Mucosa of descending colon (tissue), 3 donors: ENCODE results near the gene INPP4B. TPM values are rescaled to one million over a fixed set of nuclear protein-coding genes. Genes with fewer than 3 reads are reported as not detected.

Experiments used
- ATAC-seq: fragments of 200-7000 bp; cut with Tn5 transposase; one replicate; pipeline ENCODE4 v1.9.1; 2020; ENCODE audit warnings: mild to moderate bottlenecking, moderate library complexity
- DNase-seq, 3 donors: peaks; one replicate each; pipeline ENCODE4 v3.0.0-alpha.2; 2020
- H3K36me3 ChIP-seq: fragments of 200-600 bp; one replicate; pipeline ENCODE4 v1.8.0; 2021; ENCODE audit warnings: low read depth, mild to moderate bottlenecking
- H3K4me1 ChIP-seq: fragments of 200-600 bp; one replicate; pipeline ENCODE4 v1.8.0; 2021; ENCODE audit warnings: low read depth, mild to moderate bottlenecking
- H3K4me3 ChIP-seq: fragments of 200-600 bp; one replicate; pipeline ENCODE4 v1.8.0; 2021; ENCODE audit warnings: mild to moderate bottlenecking
- H3K9me3 ChIP-seq: fragments of 200-600 bp; one replicate; pipeline ENCODE4 v1.8.0; 2021; ENCODE audit warnings: mild to moderate bottlenecking
- intact Hi-C, 2 donors: fragments of 100-400 bp; cut with DNase I in 1 of 2; cut with micrococcal nuclease in 1 of 2; formaldehyde crosslinking; loops; one replicate each; pipeline versions ENCODE4 v1.11.0 to v1.11.1; 2022; cut with DNase I, micrococcal nuclease
- total RNA-seq, 3 donors: library from RNA; stranded (reverse); fragmentation: NEBNext Ultra II Directional in 2 of 3; extraction: Animal tissue kit (Norgen Biotek cat#: 25700) in 2 of 3; gene quantifications; one replicate each; pipeline versions ENCODE4 v1.2.1 to v1.2.4, GENCODE V29; 2021 to 2023
- TF ChIP-seq, protein P1 (sequence below): fragments of 200-600 bp; IDR thresholded peaks from one replicate; pipeline ENCODE4 v1.8.0; 2022; ENCODE audit warnings: antibody characterized with exemption, mild to moderate bottlenecking
- donor health status: DM: no; HTN: no; CAD: no; lungs with moderate emphysema.
- donor health status: DM: no; HTN: no; CAD: no.
- donor health status: DM: no; HTN: yes; CAD: no.

The INPP4B gene
- total RNA-seq, 3 donors from 2014 or later = 22.2 to 27.3 (median 24.1) TPM

DNA sequence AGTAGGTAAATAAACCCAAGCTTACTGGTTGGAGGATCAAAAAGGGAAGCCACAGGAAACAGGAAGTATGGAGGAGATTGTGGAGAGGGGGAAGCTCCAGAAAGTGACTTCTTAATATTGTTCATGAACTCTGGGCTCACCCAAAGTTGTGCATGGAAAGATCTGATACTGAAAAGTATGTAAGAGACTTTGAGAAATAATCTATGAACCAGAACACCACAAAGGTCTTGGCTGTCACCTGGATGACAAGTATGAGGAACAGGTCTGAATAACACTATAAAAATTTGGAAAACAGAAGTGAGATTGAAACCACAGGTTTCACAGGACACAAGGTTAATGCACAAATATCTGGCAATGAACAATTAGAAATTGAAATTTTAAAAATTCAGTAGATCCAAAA lies 567.4 kb downstream of the INPP4B start:
- ATAC-seq = no peak
- intact Hi-C loops = loop anchor here in 1 of 2 donors (10.0 kb wide), 1 partner anchor 54 kb away; no protein-coding TSS in a partner anchor
- DNase-seq = no peak
- no peak overlapping the region for H3K4me3 ChIP-seq
- no peaks in the 10 kb centered on the region for H3K9me3 ChIP-seq
- H3K36me3 ChIP-seq = no peaks in the 10 kb centered on the region
- H3K4me1 ChIP-seq = no peaks in the 10 kb centered on the region
- TF ChIP-seq, protein P1, sequence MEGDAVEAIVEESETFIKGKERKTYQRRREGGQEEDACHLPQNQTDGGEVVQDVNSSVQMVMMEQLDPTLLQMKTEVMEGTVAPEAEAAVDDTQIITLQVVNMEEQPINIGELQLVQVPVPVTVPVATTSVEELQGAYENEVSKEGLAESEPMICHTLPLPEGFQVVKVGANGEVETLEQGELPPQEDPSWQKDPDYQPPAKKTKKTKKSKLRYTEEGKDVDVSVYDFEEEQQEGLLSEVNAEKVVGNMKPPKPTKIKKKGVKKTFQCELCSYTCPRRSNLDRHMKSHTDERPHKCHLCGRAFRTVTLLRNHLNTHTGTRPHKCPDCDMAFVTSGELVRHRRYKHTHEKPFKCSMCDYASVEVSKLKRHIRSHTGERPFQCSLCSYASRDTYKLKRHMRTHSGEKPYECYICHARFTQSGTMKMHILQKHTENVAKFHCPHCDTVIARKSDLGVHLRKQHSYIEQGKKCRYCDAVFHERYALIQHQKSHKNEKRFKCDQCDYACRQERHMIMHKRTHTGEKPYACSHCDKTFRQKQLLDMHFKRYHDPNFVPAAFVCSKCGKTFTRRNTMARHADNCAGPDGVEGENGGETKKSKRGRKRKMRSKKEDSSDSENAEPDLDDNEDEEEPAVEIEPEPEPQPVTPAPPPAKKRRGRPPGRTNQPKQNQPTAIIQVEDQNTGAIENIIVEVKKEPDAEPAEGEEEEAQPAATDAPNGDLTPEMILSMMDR = no peak

- Histone ChIP-seq H3K9me3 (no peaks in the 10 kb centered on the region), H3K4me1 (no peaks in the 10 kb centered on the region), H3K4me3 (no peak overlapping the region), H3K36me3 (no peaks in the 10 kb centered on the region)
- no peak for ATAC-seq
- intact Hi-C loops = loop anchor here in 1 of 2 donors (10.0 kb wide), 1 partner anchor 53 kb away; no protein-coding TSS in a partner anchor
- no peak for DNase-seq
- TF ChIP-seq, protein P1 = no peak
Measured at GRCh38 chr4:142278171-142278570, 567.9 kb downstream of the INPP4B start.

- ATAC-seq = no peak
- Histone ChIP-seq H3K36me3 (no peaks in the 10 kb centered on the region), H3K4me3 (no peak overlapping the region), H3K4me1 (no peaks in the 10 kb centered on the region), H3K9me3 (no peaks in the 10 kb centered on the region)
- intact Hi-C loops = loop anchor here in 1 of 2 donors (10.0 kb wide), 1 partner anchor 49 kb away; no protein-coding TSS in a partner anchor
- TF ChIP-seq, protein P1 = no peak
- no peak for DNase-seq
Measured at GRCh38 chr4:142274137-142274536, 572.0 kb downstream of the INPP4B start.

DNA sequence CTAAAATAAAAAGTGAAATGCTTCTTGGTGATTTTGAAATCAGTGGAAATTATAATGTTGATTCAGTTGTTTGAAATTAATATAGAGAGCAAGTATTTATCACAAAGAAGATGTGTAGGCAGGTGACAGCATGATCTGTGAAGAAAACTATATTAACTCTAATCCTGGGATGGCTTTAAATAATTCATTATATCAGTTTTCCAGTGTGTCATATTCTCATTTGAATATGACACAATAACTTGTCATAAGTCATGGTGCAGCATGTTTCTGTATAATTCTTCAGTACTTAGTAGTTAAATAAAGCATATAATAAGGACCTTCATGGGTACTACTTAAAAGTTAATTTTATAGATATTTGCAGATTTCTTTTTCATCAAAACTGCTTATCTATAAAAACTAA lies 573.6 kb downstream of the INPP4B start:
- TF ChIP-seq, protein P1 = no peak
- no peak for ATAC-seq
- intact Hi-C loops = loop anchor here in 1 of 2 donors (10.0 kb wide), 1 partner anchor 48 kb away; no protein-coding TSS in a partner anchor

DNA sequence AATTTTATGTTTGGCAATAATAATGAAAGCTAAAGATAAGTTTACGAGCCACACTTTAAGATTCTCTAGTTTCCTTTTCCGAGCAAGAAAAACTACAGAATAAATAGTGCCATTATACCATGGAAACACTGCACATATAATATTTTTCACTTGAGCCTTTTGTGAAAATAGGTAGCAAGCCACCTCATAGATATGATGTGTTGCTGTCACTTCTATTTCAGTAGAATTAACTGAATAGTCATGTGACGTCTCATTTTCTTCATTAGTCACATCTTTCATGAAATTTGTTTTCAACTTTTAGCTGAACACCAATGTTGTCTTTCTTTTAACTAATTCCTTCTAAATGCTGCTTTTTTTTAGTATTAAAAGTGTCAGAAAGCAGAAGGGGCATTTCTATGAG lies 574.3 kb downstream of the INPP4B start:
- ATAC-seq (no peak), DNase-seq (no peak)
- Histone ChIP-seq H3K4me3 (no peak overlapping the region), H3K36me3 (no peaks in the 10 kb centered on the region), H3K4me1 (no peaks in the 10 kb centered on the region), H3K9me3 (no peaks in the 10 kb centered on the region)
- TF ChIP-seq, protein P1 = no peak
- intact Hi-C loops = loop anchor here in 1 of 2 donors (10.0 kb wide), 1 partner anchor 47 kb away; no protein-coding TSS in a partner anchor

More for the DNA sequence above, 573.6 kb downstream of the INPP4B start:
- no peaks in the 10 kb centered on the region for H3K4me1 ChIP-seq
- no peaks in the 10 kb centered on the region for H3K9me3 ChIP-seq
- H3K36me3 ChIP-seq = no peaks in the 10 kb centered on the region
- H3K4me3 ChIP-seq = no peak overlapping the region
- no peak for DNase-seq

DNA sequence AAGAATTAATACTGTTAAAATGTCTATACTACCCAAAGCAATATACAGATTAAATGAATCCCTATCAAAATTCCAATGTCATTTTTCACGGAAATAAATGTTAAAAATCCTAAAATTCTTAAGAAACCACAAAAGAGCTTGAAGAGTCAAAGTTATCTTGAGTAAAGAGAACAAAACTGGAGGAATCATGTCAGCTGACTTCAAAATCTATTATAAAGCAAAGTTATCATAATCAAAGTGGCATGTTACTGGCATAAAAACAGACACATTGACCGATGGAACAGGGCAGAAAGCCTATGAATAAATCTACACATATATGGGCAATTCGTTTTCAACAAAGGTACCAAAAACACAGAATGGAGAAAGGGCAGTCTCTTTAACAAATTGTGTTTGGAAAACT lies 579.0 kb downstream of the INPP4B start:
- no peaks in the 10 kb centered on the region for H3K9me3 ChIP-seq

More for the DNA sequence above, 579.0 kb downstream of the INPP4B start:
- no peaks in the 10 kb centered on the region for H3K36me3 ChIP-seq
- intact Hi-C loops = no loop called here
- TF ChIP-seq, protein P1 = no peak
- H3K4me1 ChIP-seq = no peaks in the 10 kb centered on the region
- DNase-seq (no peak), ATAC-seq (no peak)
- H3K4me3 ChIP-seq = no peak overlapping the region
